ENCODE results near the gene TCEAL2.
"Not testable (repeated sequence)": the region's sequence is repeated elsewhere in the genome, so short reads cannot be mapped to it uniquely, and the experiment has no call there.

The TCEAL2 gene

DNA sequence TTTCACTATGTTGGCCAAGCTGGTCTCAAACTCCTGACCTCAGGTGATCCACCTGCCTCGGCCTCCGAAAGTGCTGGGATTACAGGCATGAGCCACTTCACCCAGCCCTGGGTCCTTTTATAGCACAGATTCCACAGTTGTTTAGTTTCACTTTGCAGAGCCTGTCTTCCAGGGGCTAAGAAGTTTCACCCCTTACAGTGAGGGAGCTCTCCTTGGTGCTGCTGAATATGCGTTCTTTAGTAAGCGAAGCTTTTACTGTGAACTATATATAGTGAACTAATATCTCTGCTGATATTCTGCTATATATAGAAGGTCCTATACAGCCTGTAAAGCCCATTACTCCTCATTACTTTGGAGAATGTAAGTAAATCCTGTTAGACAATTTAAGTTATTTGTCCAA, 12.6 kb downstream of the TCEAL2 start:
- TF ChIP-seq, protein P1, sequence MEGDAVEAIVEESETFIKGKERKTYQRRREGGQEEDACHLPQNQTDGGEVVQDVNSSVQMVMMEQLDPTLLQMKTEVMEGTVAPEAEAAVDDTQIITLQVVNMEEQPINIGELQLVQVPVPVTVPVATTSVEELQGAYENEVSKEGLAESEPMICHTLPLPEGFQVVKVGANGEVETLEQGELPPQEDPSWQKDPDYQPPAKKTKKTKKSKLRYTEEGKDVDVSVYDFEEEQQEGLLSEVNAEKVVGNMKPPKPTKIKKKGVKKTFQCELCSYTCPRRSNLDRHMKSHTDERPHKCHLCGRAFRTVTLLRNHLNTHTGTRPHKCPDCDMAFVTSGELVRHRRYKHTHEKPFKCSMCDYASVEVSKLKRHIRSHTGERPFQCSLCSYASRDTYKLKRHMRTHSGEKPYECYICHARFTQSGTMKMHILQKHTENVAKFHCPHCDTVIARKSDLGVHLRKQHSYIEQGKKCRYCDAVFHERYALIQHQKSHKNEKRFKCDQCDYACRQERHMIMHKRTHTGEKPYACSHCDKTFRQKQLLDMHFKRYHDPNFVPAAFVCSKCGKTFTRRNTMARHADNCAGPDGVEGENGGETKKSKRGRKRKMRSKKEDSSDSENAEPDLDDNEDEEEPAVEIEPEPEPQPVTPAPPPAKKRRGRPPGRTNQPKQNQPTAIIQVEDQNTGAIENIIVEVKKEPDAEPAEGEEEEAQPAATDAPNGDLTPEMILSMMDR (conservative IDR thresholded peaks at IDR 0.05; ENCODE audit: low read length): no peak

DNA sequence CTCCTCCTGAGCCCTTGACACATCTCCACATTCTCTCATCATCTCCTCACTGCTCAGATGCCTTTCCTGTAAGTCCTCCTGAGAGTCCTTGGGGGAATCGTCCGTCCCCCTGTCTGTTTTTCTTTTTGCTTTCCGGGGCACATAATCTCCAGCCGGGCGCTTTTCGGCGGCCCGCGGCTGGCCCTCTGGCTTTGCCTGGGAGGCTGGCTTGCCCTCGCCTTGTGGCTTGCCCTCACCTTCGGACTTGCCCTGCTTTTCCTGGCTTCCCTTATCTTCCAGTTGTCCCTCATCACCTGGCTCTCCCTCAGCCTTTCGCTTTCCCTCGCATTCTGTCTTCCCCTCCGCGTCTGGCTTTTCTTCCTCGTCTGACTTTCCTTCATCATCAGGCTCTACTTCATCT, 15.4 kb downstream of the TCEAL2 start:
- not testable (repeated sequence) for DNase-seq (ENCODE audit: low read depth); H3K4me3 ChIP-seq (ENCODE audit: low read length)

More for the DNA sequence above, 12.6 kb downstream of the TCEAL2 start:
- no peak overlapping the region for H3K4me3 ChIP-seq (ENCODE audit: low read length)
- no peak for DNase-seq (ENCODE audit: low read depth)

DNA sequence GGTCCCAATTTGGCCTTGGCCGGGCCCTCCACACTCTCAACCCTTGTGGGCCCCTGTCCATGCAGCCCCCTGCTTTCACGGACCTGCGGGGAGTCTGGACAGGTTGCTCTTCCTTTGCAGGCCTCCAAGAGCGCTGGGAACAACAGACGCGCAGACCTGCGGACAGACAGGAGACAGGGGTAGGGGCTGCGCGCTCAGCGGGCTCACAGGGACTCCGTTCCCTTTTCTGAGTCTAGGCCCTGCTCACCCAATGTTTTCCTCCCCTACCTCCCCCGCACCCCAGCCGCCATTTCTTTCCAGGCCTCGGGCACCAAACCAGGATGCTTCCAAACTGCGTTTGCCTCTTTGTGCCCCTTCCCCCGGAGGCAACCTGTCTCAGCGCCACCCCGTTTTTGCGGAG, 16.2 kb downstream of the TCEAL2 start:
- not testable (repeated sequence) for H3K4me3 ChIP-seq (ENCODE audit: low read length); DNase-seq (ENCODE audit: low read depth)

DNA sequence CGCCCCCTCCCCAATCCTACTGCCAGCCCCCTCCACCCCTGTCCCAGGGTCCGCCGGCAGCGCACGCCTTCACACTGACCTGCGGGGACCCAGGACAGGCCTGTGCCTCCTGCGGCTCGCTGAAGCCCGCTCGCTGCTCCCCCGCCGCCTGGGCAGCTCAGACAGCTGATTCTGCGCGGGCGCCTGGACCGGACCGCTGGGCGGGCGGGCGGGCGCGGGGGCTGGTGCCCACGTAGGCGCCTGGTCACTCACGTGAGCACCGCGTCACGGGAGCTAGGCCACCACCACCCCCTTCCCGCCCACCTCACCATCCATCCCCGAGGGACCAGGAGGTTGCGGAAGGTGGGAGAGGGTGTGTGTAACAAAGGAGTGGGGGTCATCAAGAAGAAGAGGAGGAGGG, 16.8 kb downstream of the TCEAL2 start, which contains the start of gene TCEAL6:
Gene TCEAL6, minus strand, starts transcription at position 208 of the 400 bp plus-strand sequence.
- not testable (repeated sequence) for DNase-seq (ENCODE audit: low read depth); H3K4me3 ChIP-seq (ENCODE audit: low read length)

DNA sequence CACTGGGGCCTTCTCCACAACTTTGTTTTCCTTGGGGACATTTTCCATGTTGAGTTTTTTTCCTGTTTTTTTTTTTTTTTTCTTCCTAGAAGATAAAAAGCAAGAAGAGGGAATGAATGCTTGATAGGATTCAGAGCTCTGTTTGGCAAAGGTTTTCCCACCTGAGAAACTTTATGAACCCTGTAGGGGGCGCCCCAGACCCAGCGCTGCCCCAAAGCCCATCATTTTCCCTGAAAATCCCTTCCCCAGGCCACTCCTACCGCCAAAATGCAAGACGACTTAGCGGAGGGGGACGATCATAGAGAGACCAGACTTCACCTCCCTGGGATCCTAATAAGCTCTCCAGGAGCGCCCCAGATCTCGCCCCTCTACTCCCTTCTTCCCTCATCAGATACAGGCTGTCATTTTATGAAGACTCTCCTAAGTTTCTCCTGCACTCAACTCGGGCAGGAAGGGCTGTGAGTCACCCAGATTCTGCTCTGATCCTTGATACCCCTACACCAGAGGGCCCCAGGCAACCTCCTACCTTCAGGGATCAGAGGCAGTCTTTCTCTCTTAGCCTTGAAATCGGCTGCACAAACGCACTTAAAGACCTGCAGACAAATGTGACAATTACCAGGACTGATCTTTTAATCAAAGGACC, 28.9 kb downstream of the TCEAL2 start:
- H3K4me3 ChIP-seq (ENCODE audit: low read length): no peak overlapping the region
- no peak for DNase-seq (ENCODE audit: low read depth)
- TF ChIP-seq, protein P1 (conservative IDR thresholded peaks at IDR 0.05; ENCODE audit: low read length): 0 out of 2 replicates have a peak, but pooled peaks have one; percentile 2

DNA sequence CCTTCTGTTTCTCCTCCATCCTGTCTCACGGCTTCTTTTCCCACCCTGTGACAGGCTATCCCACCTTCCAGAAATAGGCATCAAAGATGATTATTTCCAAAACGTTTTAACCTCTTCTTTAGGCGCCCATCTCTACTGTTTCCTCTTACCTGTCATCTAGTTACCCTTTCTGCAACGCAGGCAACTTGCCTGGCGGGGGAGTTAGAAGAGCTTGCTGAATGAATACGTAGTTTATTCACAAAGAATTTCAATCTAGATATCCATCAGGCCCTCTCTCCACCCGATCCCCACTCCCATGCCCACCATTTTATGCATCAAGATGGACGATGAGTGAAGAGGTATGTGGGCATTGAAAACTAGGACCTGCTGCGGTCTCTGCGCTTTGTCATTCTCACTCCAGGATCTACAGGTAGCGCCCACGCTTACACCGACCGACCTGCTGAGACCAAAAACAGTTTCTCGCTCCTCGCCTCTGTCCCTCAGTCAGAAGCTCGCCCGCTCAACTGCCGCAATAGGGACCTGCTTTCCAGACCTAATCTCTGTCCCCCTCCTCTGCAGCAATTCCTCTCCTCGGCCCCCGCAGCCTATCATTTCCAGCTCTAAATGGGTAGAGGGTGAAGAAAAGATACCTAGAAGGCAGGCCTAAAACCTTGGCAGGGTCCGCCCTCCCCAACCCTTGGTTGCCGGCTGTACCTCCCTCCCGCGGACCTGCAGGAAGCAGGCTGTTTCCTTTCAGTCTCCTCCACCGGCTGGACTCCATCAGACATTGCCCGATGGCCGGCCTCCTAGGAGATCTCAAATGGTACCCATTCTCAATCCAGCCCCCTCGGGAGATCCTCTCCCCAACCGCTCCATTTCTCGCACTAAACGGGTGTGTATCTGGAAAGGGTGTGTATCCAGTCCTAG, 29.7 kb downstream of the TCEAL2 start:
- no peak for DNase-seq (ENCODE audit: low read depth)
- TF ChIP-seq, protein P1 (conservative IDR thresholded peaks at IDR 0.05; ENCODE audit: low read length): no peak
- H3K4me3 ChIP-seq (ENCODE audit: low read length): peak overlapping the region; percentile 22; the same call in 1 of the 2 replicates

DNA sequence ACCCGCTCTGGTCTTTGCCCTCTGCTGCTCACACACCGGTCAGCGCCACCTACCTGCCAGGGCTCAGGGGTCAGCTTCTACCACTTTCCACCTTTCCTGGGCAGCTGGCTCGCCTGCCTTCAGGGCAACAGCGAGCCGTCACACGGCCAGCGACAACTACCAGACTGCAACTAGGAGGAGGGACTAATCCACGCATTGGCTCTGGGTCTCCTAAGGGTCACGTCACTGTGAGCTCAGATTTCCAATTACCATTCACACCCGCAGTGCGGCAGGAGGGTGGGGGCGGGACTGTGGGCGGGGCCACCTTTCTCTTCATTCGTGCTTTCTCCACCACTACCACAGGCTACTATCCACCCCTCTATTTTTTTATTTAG, 30.3 kb downstream of the TCEAL2 start, which contains the start of gene BEX5:
Gene BEX5, minus strand, starts transcription at position 172 of the 374 bp plus-strand sequence. CDS start 1,712 bp downstream, outside the sequence.
- TF ChIP-seq, protein P1 (conservative IDR thresholded peaks at IDR 0.05; ENCODE audit: low read length): no peak
- peak within 1 kb of the TSS; percentile 22 for H3K4me3 ChIP-seq (ENCODE audit: low read length)
- peak; percentile 1 for DNase-seq (ENCODE audit: low read depth)

Measured in AG10803 (cell line).